ENCODE measurements around the gene KHDC4.

DNA sequence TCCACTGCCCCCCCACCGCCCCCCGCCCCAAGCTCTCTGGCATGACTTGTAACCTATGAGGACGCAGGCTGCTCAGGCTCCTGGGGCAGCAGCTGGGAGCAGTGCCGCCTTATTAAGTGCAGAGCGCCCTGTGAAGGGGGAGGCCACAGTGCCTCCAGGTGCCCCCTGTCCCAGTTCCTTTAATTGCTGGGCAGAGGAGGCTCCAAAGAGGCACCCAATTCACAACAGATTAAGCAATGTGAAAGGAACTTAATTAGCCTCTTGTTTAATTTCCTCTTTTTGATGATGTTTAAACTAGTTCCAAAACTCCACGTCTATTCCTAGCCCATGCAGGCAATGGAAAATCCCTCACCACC lies 10.2 kb upstream of the KHDC4 start:
- TF ChIP-seq TAF1 (IDR thresholded peaks at IDR 0.05; ENCODE audit: low read depth) (no peak), EZH2 (IDR thresholded peaks at IDR 0.05; ENCODE audit: borderline replicate concordance, insufficient read depth, low read length, poor library complexity, severe bottlenecking) (no peak)
- TF ChIP-seq, protein P1, sequence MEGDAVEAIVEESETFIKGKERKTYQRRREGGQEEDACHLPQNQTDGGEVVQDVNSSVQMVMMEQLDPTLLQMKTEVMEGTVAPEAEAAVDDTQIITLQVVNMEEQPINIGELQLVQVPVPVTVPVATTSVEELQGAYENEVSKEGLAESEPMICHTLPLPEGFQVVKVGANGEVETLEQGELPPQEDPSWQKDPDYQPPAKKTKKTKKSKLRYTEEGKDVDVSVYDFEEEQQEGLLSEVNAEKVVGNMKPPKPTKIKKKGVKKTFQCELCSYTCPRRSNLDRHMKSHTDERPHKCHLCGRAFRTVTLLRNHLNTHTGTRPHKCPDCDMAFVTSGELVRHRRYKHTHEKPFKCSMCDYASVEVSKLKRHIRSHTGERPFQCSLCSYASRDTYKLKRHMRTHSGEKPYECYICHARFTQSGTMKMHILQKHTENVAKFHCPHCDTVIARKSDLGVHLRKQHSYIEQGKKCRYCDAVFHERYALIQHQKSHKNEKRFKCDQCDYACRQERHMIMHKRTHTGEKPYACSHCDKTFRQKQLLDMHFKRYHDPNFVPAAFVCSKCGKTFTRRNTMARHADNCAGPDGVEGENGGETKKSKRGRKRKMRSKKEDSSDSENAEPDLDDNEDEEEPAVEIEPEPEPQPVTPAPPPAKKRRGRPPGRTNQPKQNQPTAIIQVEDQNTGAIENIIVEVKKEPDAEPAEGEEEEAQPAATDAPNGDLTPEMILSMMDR (IDR thresholded peaks at IDR 0.05; ENCODE audit: poor library complexity, severe bottlenecking), result no peak

All from neural cell (in vitro differentiated cells).